ENCODE data around the gene OXTR. TPM values are rescaled to one million over a fixed set of nuclear protein-coding genes. Genes with fewer than 3 reads are reported as not detected.
A peak's percentile ranks its signal among the peaks of the same experiment; 100 is the strongest.

The OXTR gene
- total RNA-seq, 1 experiment from 2014 or later, result 0.03 TPM

DNA sequence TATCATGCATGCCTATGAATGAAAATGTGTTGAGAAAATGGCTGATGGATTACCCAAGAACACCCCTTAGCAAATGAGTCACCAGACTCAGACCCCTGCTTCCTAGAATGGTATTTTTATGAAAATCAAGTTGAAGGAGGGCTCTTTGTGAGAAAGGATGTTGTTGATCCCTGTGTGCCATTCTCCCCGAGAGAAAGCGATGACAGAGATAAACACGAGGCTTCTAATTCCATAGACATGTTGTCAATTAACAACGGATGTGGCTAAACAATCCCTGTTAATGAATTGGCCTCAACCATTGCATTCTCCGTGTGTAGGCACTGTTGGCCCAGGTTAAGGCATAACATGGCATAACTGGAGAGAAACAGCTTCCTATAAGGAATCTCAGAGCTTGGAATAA, 5.8 kb upstream of the OXTR start:
- in situ Hi-C loops (cut with HindIII; ENCODE audit: low pct_unique_long_range_greater_than_20kb, low sequenced_read_pairs), result no loop called here
- no peak for DNase-seq (ENCODE audit: low read depth, low spot score)

DNA sequence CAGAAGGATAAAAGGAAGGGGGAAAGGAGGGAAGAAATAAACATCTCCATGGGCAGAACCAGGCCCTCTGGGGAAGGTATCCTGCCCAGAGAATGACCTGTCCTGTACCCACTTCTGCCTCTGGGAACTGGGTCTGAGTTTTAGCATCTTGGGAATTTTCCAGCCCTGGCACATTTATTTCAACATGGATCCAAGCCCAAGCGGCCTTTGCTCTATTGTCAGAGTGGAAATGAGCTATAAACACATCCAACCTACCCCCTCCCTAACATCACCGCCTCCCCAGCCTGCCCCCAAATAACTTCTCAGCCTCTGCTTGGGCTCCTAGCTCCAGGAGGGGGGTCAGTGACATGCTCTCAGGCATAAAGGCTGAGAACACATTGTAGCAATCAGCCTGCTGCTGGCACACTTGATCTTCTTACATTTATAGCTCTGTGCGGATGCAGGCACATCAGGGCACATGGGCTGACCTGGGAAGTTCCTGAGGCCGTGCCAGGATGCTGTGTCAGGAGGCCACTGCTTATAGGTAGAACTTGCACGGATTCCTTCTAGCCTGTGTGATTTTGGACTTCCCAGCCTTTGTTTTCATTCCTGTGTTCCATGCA, 4.6 kb upstream of the OXTR start:
- DNase-seq (ENCODE audit: low read depth, low spot score), result no peak
- in situ Hi-C loops (cut with HindIII; ENCODE audit: low pct_unique_long_range_greater_than_20kb, low sequenced_read_pairs), result no loop called here

DNA sequence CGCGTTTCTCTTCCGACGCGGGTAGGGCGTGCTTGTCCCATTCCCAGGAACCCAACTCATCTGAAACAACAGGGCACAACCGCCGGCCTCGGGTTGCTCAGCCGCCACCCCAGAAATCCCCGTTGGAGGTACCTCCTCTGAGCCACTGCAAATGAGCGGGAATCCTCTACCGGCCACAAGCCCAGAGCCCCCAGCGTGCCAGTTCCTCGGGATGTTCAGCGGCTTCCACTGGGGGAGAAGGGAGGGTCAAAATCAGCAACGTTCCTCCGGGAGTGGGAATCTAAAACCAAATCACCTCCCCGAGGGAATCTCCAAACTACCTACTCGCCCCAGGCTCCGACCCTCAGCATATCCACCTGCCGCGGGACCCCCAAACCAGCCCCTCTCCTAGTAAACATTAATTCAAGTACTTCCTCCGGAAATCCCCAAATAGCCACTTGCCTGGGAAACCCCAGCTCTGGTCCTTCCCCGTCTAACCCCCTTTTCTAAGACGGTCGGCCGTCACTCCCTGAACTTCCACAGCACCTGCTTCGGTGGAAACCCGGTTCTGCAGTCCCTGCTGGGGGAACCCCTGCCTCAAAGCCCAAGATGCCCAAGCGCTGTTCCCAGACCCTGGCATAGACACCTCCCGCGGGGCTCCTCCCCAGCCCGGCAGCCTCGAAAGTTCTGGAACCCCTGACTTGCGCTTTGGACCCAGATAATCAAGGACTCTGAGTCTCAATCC, 887 bp downstream of the OXTR start:
- no peak for DNase-seq (ENCODE audit: low read depth, low spot score)
- in situ Hi-C loops (cut with HindIII; ENCODE audit: low pct_unique_long_range_greater_than_20kb, low sequenced_read_pairs), result no loop called here

DNA sequence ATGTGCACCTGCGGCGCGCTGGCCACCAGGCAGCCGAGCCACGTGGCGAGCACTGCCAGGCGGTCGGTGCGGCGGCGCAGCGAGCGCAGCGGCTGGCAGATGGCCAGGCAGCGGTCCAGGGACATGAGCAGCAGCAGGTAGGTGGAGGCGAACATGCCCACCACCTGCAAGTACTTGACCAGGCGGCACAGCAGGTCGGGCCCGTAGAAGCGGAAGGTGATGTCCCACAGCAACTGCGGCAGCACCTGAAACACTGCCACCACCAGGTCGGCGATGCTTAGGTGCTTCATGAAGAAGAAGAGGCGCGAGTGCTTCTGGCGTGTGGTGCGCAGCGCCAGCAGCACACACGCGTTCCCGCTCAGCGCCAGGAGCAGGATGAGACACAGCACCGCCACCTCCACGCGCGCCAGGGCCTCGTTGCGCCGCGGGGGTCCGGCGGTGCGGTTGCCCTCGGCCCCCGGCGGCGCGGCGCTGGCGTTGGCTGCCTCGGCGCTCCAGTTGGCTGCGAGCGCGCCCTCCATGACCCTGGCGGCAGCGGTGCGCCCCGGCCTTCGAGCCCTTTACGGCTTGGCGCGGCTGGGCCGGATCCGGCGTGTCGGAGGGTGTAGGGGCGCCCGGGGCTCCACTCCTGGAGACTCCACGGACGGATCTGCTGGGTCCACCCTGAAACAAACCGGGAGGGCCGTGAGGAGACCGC, 1.6 kb downstream of the OXTR start:
- in situ Hi-C loops (cut with HindIII; ENCODE audit: low pct_unique_long_range_greater_than_20kb, low sequenced_read_pairs), result no loop called here

DNA sequence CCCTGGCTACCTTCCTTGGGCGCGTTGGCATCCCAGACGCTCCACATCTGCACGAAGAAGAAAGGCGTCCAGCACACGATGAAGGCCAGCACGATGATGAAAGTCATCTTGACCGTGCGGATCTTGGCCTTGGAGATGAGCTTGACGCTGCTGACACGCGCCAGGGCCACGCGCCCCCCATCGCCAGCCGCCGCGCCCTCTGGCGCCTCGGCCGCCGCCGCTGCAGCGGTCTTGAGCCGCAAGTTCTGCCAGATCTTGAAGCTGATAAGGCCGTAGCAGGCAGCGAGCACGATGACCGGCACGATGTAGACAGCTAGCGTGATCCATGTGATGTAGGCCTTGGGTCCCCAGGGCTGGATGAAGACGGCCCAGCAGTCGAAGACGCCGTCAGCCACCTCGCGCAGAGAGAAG, 2.2 kb downstream of the OXTR start:
- no peak for DNase-seq (ENCODE audit: low read depth, low spot score)
- in situ Hi-C loops (cut with HindIII; ENCODE audit: low pct_unique_long_range_greater_than_20kb, low sequenced_read_pairs), result no loop called here

More for the DNA sequence above, 1.6 kb downstream of the OXTR start:
- DNase-seq (ENCODE audit: low read depth, low spot score), result no peak

GRCh38 chr3:8766148-8766547, 3.3 kb downstream of the OXTR start:
- in situ Hi-C loops (cut with HindIII; ENCODE audit: low pct_unique_long_range_greater_than_20kb, low sequenced_read_pairs), result no loop called here
- DNase-seq (ENCODE audit: low read depth, low spot score), result no peak

- in situ Hi-C loops (cut with HindIII; ENCODE audit: low pct_unique_long_range_greater_than_20kb, low sequenced_read_pairs), result no loop called here
- DNase-seq (ENCODE audit: low read depth, low spot score), result no peak
Observed at GRCh38 chr3:8765528-8765927, 3.9 kb downstream of the OXTR start.

- in situ Hi-C loops (cut with HindIII; ENCODE audit: low pct_unique_long_range_greater_than_20kb, low sequenced_read_pairs), result no loop called here
- no peak for DNase-seq (ENCODE audit: low read depth, low spot score)
Observed at GRCh38 chr3:8764528-8764927, 4.9 kb downstream of the OXTR start.

DNA sequence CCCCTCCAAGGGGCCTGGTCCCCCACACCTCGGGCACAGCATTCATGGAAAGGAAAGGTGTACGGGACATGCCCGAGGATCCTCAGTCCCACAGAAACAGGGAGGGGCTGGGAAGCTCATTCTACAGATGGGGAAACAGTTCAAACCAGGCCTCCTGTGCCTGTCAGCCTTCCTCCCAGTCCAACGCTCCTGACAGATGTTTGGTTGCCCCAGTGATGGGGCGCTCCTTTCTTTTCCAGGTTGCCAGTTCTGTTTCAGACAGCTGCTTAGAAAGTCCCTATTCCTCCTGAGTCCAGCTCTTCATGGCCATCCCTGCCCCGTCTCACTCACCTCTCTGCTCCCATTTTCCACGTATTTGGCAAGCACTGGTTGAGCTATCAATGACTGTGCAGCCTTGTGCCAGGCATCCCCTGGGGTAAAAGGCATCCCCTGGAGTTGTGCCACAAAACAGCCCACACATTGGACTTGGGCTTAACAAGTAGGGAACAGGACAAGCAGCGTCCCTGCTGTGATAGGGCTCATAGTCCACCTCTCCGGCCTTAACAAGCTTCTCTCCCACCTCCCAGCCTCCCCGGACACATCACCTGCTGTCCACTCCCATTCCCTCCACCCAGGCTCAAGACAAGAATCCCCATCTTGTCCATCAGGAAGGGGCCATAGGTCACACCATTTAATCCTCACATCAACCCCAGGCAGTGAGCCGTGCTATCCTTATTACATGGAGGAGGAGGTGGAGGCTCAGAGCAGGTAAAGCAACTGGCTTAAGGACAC, 6.6 kb downstream of the OXTR start:
- DNase-seq (ENCODE audit: low read depth, low spot score), result no peak
- in situ Hi-C loops (cut with HindIII; ENCODE audit: low pct_unique_long_range_greater_than_20kb, low sequenced_read_pairs), result no loop called here

GRCh38 chr3:8761866-8762265, 7.5 kb downstream of the OXTR start:
- no peak for DNase-seq (ENCODE audit: low read depth, low spot score)
- in situ Hi-C loops (cut with HindIII; ENCODE audit: low pct_unique_long_range_greater_than_20kb, low sequenced_read_pairs), result no loop called here

GRCh38 chr3:8760506-8760905, 8.9 kb downstream of the OXTR start:
- no peak for DNase-seq (ENCODE audit: low read depth, low spot score)
- in situ Hi-C loops (cut with HindIII; ENCODE audit: low pct_unique_long_range_greater_than_20kb, low sequenced_read_pairs), result no loop called here

- DNase-seq (ENCODE audit: low read depth, low spot score), result no peak
- in situ Hi-C loops (cut with HindIII; ENCODE audit: low pct_unique_long_range_greater_than_20kb, low sequenced_read_pairs), result no loop called here
Observed at GRCh38 chr3:8760091-8760490, 9.3 kb downstream of the OXTR start.

DNA sequence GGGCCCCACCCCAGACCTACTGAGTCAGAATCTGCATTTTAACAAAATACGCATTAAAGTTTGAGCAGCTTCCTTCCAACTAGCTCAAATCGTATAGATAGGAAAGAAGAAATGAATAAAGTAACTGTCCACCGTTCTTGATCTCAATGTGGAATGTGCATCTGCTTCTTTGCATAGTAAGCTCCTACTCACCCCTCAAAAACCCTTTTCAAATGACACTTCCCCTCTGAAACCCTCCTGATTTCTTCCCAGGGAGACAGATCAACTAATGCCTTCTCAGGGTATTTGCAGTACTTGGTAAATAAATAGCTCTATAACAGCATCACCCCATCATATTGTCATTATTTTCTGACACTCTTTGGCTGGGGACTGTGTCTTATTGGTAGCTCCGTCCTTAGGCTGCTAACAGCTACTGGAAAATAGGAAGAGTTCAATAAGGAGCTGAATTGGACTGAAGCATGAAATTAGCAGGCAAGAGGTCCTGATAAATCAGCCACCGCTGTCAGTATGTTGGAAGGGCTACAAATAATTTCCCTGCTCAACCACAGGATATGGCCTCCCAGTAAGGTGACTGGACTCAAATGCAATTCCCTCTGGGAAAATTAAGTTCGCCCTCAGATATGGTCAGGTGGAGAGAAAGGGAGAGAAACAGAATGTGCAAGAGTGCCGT, 10.2 kb downstream of the OXTR start:
- in situ Hi-C loops (cut with HindIII; ENCODE audit: low pct_unique_long_range_greater_than_20kb, low sequenced_read_pairs), result no loop called here
- no peak for DNase-seq (ENCODE audit: low read depth, low spot score)

- in situ Hi-C loops (cut with HindIII; ENCODE audit: low pct_unique_long_range_greater_than_20kb, low sequenced_read_pairs), result no loop called here
- DNase-seq (ENCODE audit: low read depth, low spot score), result peak; percentile 33
Observed at GRCh38 chr3:8757551-8758518, 11.6 kb downstream of the OXTR start.

GRCh38 chr3:8756671-8757070, 12.7 kb downstream of the OXTR start:
- in situ Hi-C loops (cut with HindIII; ENCODE audit: low pct_unique_long_range_greater_than_20kb, low sequenced_read_pairs), result no loop called here
- DNase-seq (ENCODE audit: low read depth, low spot score), result no peak

GRCh38 chr3:8755564-8756237, 13.7 kb downstream of the OXTR start:
- in situ Hi-C loops (cut with HindIII; ENCODE audit: low pct_unique_long_range_greater_than_20kb, low sequenced_read_pairs), result no loop called here
- DNase-seq (ENCODE audit: low read depth, low spot score), result peak; percentile 56
